Astrocyte of the spinal cord (primary cell): ENCODE measurements around the gene FEZ2.

ENCODE experiments used
- DNase-seq: peaks from one replicate; pipeline ENCODE4 v3.0.0; 2011; ENCODE audit warnings: low read depth, low spot score
- H3K4me3 ChIP-seq: 2 replicates; pipeline ENCODE4 v1.5.1; 2011; ENCODE audit warnings: low read depth, mild to moderate bottlenecking, low read length, moderate library complexity
- CTCF ChIP-seq: IDR thresholded peaks from 2 replicates; pipeline ENCODE4 v1.5.1; 2012; ENCODE audit warnings: low read depth, mild to moderate bottlenecking, low read length, inconsistent platforms
- in situ Hi-C: cut with HindIII; loops from 2 replicates; pipeline ENCODE4 v1.10.0; 2017; ENCODE audit warnings: low sequenced_read_pairs

FEZ2 gene

GRCh38 chr2:36511858-36512603 lies 85.9 kb downstream of the FEZ2 start:
- in situ Hi-C loops = no loop called here
- TF ChIP-seq CTCF = no peak
- DNase-seq = no peak
- H3K4me3 ChIP-seq = no peak overlapping the region

- no peak overlapping the region for H3K4me3 ChIP-seq
- in situ Hi-C loops = no loop called here
- no peak for DNase-seq
- TF ChIP-seq CTCF = no peak
Measured at GRCh38 chr2:36509075-36509474, 88.9 kb downstream of the FEZ2 start.

GRCh38 chr2:36507408-36507812 lies 90.6 kb downstream of the FEZ2 start:
- no peak overlapping the region for H3K4me3 ChIP-seq
- DNase-seq = peak; percentile 73
- TF ChIP-seq CTCF = peak; percentile 96
- in situ Hi-C loops = no loop called here
